Right hindlimb (tissue), 1 donor: ENCODE measurements around the gene COL20A1.
A peak's percentile ranks its signal among the peaks of the same experiment; 100 is the strongest.
"Not testable (repeated sequence)": the region's sequence is repeated elsewhere in the genome, so short reads cannot be mapped to it uniquely, and the experiment has no call there.

Source experiments
- DNase-seq: peaks from one replicate; pipeline ENCODE4 v3.0.0-alpha.2; 2018

The COL20A1 gene

GRCh38 chr20:63321148-63321831 lies 28.3 kb downstream of the COL20A1 start:
- DNase-seq, result peak; percentile 82

GRCh38 chr20:63322146-63322932 lies 29.4 kb downstream of the COL20A1 start:
- peak; percentile 18 for DNase-seq

- DNase-seq, result no peak
Observed at GRCh38 chr20:63322933-63323273, 29.9 kb downstream of the COL20A1 start.

- peak; percentile 37 for DNase-seq
Observed at GRCh38 chr20:63323357-63323981, 30.5 kb downstream of the COL20A1 start.

- DNase-seq, result no peak
Observed at GRCh38 chr20:63325021-63325471, 32.1 kb downstream of the COL20A1 start.

GRCh38 chr20:63325554-63326313 lies 32.7 kb downstream of the COL20A1 start:
- DNase-seq, result no peak

GRCh38 chr20:63326314-63327230 lies 33.6 kb downstream of the COL20A1 start:
- DNase-seq, result no peak

GRCh38 chr20:63327231-63327745 lies 34.3 kb downstream of the COL20A1 start:
- no peak for DNase-seq

- no peak for DNase-seq
Observed at GRCh38 chr20:63328026-63328700, 35.2 kb downstream of the COL20A1 start.

GRCh38 chr20:63328718-63329275 lies 35.8 kb downstream of the COL20A1 start:
- DNase-seq, result no peak

- DNase-seq, result no peak
Observed at GRCh38 chr20:63329331-63330083, 36.5 kb downstream of the COL20A1 start.

GRCh38 chr20:63330084-63330760 lies 37.2 kb downstream of the COL20A1 start:
- DNase-seq, result no peak

- DNase-seq, result no peak
Observed at GRCh38 chr20:63330940-63331339, 38.0 kb downstream of the COL20A1 start.

GRCh38 chr20:63331741-63332400 lies 38.9 kb downstream of the COL20A1 start:
- DNase-seq, result no peak

GRCh38 chr20:63332488-63333240 lies 39.7 kb downstream of the COL20A1 start:
- DNase-seq, result no peak

GRCh38 chr20:63333241-63333836 lies 40.4 kb downstream of the COL20A1 start:
- no peak for DNase-seq

GRCh38 chr20:63334356-63334755 lies 41.4 kb downstream of the COL20A1 start:
- DNase-seq, result no peak

GRCh38 chr20:63335060-63335459 lies 42.1 kb downstream of the COL20A1 start:
- DNase-seq, result not testable (repeated sequence)
